NOMO-1 treated with dmso at 0.1 percent for 144 hours (cell line): Measurements from ENCODE around the gene B3GLCT.
A peak's percentile ranks its signal among the peaks of the same experiment; 100 is the strongest.
"Not testable (repeated sequence)": the region's sequence is repeated elsewhere in the genome, so short reads cannot be mapped to it uniquely, and the experiment has no call there.

Source experiments
- DNase-seq: peaks from one replicate; lab custom pipeline; 2025; ENCODE audit not compliant: unreplicated experiment; lab: John Stamatoyannopoulos, UW

B3GLCT gene

GRCh38 chr13:31199849-31200636 lies at the start of gene B3GLCT:
Gene B3GLCT (plus strand): TSS chr13:31199975. CDS start chr13:31200085, 110 bp downstream.
- DNase-seq, result peak; percentile 92

GRCh38 chr13:31150315-31150985 lies 49.3 kb upstream of the B3GLCT start:
- DNase-seq, result no peak

- DNase-seq, result no peak
Measured at GRCh38 chr13:31151837-31152236, 47.9 kb upstream of the B3GLCT start.

GRCh38 chr13:31154939-31155338 lies 44.8 kb upstream of the B3GLCT start:
- DNase-seq, result no peak

GRCh38 chr13:31159306-31159705 lies 40.5 kb upstream of the B3GLCT start:
- no peak for DNase-seq

- DNase-seq, result peak; percentile 76
Measured at GRCh38 chr13:31160857-31161556, 38.8 kb upstream of the B3GLCT start.

GRCh38 chr13:31161557-31162150 lies 38.1 kb upstream of the B3GLCT start, which contains the start of gene HSPH1:
Gene HSPH1 (minus strand): TSS chr13:31161904. CDS start chr13:31161582, 322 bp downstream.
- peak; percentile 99 for DNase-seq

GRCh38 chr13:31162151-31163008 lies 37.4 kb upstream of the B3GLCT start:
- peak; percentile 99 for DNase-seq

GRCh38 chr13:31166591-31166990 lies 33.2 kb upstream of the B3GLCT start:
- no peak for DNase-seq

- no peak for DNase-seq
Measured at GRCh38 chr13:31167490-31167889, 32.3 kb upstream of the B3GLCT start.

- no peak for DNase-seq
Measured at GRCh38 chr13:31168166-31168565, 31.6 kb upstream of the B3GLCT start.

GRCh38 chr13:31168736-31169135 lies 31.0 kb upstream of the B3GLCT start:
- DNase-seq, result no peak

- DNase-seq, result no peak
Measured at GRCh38 chr13:31172001-31172400, 27.8 kb upstream of the B3GLCT start.

- no peak for DNase-seq
Measured at GRCh38 chr13:31172535-31172934, 27.2 kb upstream of the B3GLCT start.

- DNase-seq, result no peak
Measured at GRCh38 chr13:31174018-31174417, 25.8 kb upstream of the B3GLCT start.

GRCh38 chr13:31175847-31176532 lies 23.8 kb upstream of the B3GLCT start:
- no peak for DNase-seq

GRCh38 chr13:31177813-31178495 lies 21.8 kb upstream of the B3GLCT start:
- DNase-seq, result not testable (repeated sequence)

GRCh38 chr13:31179241-31179640 lies 20.5 kb upstream of the B3GLCT start:
- no peak for DNase-seq

- peak; percentile 70 for DNase-seq
Measured at GRCh38 chr13:31179754-31180153, 20.0 kb upstream of the B3GLCT start.
